Measurements from ENCODE around the gene TIMM13. TPM values are rescaled to one million over a fixed set of nuclear protein-coding genes. Genes with fewer than 3 reads are reported as not detected.

Gene TIMM13
- total and polyA plus RNA-seq, 8 donors = 37.7 to 71.8 (median 48.2) TPM

GRCh38 chr19:2457394-2458037, 30.1 kb upstream of the TIMM13 start:
- Histone ChIP-seq H3K27ac (peak overlapping the region; percentile 28 to 81 (median 68)), H3K27me3 (no peaks in the 10 kb centered on the region), H3K4me1 (peaks cover 0 to 3% (median 0%) of the 10 kb centered on the region in 3 donors), H3K36me3 (no peaks in the 10 kb centered on the region), H3K4me3 (peak overlapping the region in 2 of 4 donors; percentile 89 to 98), H3K9me3 (no peaks in the 10 kb centered on the region)
- no peak for TF ChIP-seq CTCF (IDR thresholded peaks at IDR 0.05)
- intact Hi-C loops (cut with DNase I) = no loop called here
- ATAC-seq (no peak), DNase-seq (no peak), FAIRE-seq (no peak)
- WGBS, 2 donors = 93 to 94% methylated on average over 8 of the region's 8 CpGs

GRCh38 chr19:2455851-2456570, 28.6 kb upstream of the TIMM13 start:
- peak overlapping the region; percentile 81 to 98 (median 86) for H3K4me3 ChIP-seq
- TF ChIP-seq CTCF (IDR thresholded peaks at IDR 0.05) = no peak
- no peak for FAIRE-seq
- 0 to 1% methylated on average over 56 to 62 of the region's 62 CpGs for WGBS, 2 donors
- DNase-seq = peak; percentile 38 to 86 (median 60)
- no peaks in the 10 kb centered on the region for H3K9me3 ChIP-seq
- H3K27ac ChIP-seq = no peak overlapping the region
- no peaks in the 10 kb centered on the region for H3K36me3 ChIP-seq
- intact Hi-C loops (cut with DNase I) = no loop called here
- peak in 3 of 4 donors; percentile 26 to 31 (median 29) for ATAC-seq
- H3K4me1 ChIP-seq = peaks cover 0 to 3% (median 0%) of the 10 kb centered on the region in 3 donors
- H3K27me3 ChIP-seq = no peaks in the 10 kb centered on the region

- ATAC-seq = no peak
- Histone ChIP-seq H3K27me3 (no peaks in the 10 kb centered on the region), H3K27ac (no peak overlapping the region), H3K4me3 (peak overlapping the region; percentile 81 to 98 (median 86)), H3K36me3 (no peaks in the 10 kb centered on the region), H3K4me1 (peaks cover 0 to 3% (median 0%) of the 10 kb centered on the region in 3 donors), H3K9me3 (no peaks in the 10 kb centered on the region)
- 71 to 82% methylated on average over 13 to 14 of the region's 14 CpGs for WGBS, 2 donors
- DNase-seq = peak in 1 of 6 donors; percentile 44
- intact Hi-C loops (cut with DNase I) = no loop called here
- no peak for FAIRE-seq
- TF ChIP-seq CTCF (IDR thresholded peaks at IDR 0.05) = no peak
Observed at GRCh38 chr19:2454962-2455850, 27.8 kb upstream of the TIMM13 start.

- DNase-seq = no peak
- intact Hi-C loops (cut with DNase I) = no loop called here
- no peak overlapping the region for H3K4me3 ChIP-seq
- no peaks in the 10 kb centered on the region for H3K9me3 ChIP-seq
- peaks cover 0 to 3% (median 0%) of the 10 kb centered on the region in 3 donors for H3K4me1 ChIP-seq
- H3K27me3 ChIP-seq = no peaks in the 10 kb centered on the region
- no peaks in the 10 kb centered on the region for H3K36me3 ChIP-seq
- 92 to 93% methylated on average over 19 of the region's 19 CpGs for WGBS, 2 donors
- H3K27ac ChIP-seq = no peak overlapping the region
- FAIRE-seq = no peak
- no peak for ATAC-seq
- no peak for TF ChIP-seq CTCF (IDR thresholded peaks at IDR 0.05)
Observed at GRCh38 chr19:2454199-2454961, 27.0 kb upstream of the TIMM13 start.

Data from pancreas (tissue), 10 donors.